Bone marrow (tissue), 2 donors: ENCODE results near the gene HAO1.

Experiments used
- DNase-seq, 2 donors: peaks; one replicate each; lab custom pipeline; 2025; lab: John Stamatoyannopoulos, UW

HAO1 gene

DNA sequence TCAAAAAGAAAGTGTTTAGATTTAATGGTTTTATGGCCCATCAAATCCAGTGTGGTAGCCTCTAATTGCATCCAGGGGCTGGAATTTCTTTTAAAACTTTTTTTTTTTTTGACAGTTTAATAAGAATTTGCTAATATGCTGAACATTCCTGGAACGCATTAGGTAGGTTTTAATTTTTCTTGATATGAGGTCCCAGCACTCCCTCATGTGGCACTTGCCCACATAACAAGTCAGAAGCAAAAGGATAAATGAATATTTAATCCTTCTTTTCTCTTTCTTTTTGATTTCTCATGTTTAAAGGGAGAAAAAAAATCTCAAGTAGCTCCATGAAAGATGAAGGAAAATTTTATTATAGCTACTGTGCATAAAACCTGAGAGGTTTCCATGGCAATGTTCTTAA lies 13.5 kb downstream of the HAO1 start:
- no peak for DNase-seq

DNA sequence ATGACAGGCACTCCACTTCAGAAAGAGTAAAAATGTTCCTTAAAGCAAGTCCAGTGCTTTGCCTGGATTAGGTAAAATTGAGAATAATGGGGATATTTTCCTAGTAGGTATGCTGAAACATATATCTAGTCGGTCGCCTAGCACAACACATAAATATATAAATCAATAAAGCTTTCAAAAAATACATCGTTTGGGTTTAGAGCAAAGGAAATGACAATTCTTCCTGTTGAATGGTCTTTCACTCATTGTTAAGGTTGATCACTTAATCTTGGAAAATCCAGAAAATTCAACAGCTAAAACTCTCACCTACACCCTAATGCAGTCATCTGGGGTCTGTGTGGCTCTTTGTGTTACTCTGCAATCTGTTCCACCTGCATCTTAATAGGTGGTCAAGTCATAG lies 13.9 kb downstream of the HAO1 start:
- DNase-seq: no peak

DNA sequence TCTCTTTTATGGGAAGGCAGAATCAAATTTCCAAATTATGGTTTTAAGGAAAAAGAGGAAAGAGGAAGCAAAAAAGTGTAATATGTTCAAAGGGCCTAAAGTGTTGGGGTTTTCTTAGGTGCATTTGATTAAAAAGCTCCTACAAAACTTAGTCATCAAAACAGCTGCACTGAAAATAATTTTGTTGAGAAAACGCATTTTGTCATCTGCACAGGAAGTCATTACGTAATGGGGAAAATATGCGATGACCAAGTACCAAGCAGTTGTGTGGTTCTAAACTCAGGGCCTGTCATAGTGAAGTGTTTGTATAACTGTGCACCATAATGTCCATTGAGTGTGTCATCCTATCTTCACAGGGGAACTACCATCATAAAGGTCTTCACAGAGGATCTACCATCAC lies 15.6 kb downstream of the HAO1 start:
- DNase-seq: no peak

DNA sequence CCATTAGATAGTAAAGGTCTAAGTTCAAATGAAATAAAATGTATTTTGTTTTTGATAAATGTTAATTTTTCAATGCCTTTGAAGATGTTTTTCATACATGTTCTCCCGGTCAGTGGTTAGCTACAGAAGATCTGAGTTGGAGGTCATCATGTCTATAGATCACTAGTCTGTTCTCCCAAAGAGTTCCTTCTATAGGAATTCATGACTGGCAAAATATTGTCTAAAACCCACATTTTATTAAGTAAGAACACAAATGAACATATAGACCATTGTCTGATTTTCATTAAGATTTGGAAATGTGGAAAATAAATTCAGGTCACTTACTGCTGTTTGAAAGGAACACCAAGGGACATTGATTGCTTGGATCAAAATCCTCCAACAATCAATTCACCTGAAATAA lies 23.6 kb downstream of the HAO1 start:
- no peak for DNase-seq

DNA sequence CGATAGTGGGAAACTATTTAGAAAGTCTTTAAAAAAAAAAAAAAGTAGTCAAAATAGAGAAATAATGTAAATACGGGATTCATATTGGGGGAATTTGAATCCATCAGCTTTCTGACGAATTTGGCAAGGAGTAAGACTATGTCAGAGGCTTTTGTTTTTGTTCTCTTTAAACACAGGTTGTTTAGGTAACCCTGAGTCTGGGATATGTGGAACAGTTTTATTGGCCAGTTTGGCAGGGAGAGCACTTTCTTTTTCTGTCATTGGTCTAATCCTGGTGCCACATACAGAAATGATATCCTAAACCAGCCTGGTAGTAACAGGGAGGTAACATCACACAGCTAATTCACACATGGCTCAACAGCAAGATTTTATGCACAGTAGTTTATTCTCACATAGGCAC lies 27.7 kb downstream of the HAO1 start:
- no peak for DNase-seq

DNA sequence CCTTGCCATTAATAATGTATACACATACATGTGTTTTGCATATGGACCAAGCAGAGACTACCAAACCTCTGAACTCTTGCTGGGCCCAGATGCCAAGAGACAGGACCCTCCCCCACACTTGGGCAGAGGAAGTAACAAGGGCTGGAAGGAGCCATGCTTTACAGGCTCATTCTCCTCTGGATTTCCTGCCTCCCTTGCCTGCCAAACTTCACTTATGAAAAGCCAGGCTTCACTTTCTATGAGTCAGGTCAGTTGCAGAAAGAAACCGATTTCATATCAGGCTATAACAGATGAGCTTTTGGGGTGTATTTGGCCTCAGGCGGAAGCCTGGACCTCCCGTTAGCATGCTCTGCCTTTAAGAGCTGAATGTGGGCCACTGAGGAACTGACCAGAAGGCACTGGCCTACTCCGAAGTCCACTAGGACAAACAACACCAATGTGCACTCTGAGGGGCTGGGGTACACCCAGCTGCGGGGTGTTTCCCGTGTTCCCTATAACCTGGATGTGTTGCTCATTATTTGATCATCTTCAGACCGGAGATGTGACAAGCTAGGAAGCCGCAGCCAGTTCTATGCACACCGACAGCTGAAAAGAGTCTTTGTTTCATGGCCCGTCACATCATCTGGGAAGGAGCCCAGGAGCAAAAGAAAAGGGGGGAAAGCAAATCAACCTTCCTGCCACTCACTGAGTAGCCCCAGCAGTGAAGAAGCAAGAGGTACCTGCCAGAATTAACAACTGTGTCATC lies 28.5 kb downstream of the HAO1 start:
- DNase-seq: no peak

DNA sequence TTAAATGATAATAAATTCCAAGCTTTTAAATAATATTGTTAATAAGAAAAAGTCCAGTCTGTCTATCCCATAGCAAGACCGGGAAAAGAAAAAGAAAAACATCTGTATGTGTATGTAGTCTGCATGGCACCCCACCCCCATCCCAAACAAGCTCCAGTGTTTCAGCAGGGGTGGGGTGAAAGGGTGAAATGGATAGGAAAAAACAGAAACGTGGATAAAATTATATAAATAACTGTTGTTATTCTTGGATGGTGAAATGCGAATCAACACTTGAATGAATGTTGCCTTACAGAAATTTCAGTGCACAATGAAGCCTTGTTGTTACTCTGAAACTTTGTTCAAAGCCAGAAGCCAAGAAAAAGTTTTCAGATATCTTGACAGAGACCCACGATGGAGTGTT lies 31.4 kb downstream of the HAO1 start:
- DNase-seq: no peak

DNA sequence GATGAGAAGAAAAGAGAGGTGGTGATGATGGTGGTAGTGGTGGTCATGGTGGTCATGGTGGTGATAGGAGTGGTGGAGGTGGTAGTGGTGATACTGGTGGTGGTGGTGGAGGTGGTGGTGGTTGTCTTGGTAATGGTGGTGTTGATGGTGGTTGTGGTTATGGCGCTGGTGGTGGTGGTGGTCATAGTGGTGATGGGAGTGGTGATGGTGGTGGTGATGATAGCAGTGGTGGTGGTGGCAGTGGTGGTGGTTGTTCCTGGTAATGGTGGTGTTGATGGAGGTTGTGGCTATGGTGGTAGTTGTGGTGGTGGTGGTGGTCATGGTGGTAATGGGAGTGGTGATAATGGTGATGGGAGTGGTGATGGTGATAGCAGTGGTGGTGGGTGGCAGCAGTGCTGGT lies 36.8 kb downstream of the HAO1 start:
- DNase-seq: no peak

DNA sequence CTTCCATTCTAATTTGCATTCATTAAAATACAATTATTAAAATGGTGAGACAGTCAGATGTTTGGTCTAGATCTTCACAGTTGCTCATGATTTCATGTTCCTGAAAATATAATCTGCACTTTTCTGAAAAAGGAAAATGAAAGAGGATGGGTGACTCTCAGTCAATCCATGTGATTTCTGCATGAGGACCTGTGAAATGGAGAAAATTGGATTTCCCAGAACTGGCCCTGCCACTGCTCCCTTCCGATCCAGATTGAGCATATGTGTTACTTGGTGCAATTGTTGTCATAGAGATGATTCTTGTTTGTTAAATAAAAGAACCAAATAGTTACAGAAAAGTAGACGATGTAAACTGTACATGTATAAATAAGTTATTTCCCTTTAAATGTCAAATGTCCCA lies 37.4 kb downstream of the HAO1 start:
- DNase-seq: no peak

DNA sequence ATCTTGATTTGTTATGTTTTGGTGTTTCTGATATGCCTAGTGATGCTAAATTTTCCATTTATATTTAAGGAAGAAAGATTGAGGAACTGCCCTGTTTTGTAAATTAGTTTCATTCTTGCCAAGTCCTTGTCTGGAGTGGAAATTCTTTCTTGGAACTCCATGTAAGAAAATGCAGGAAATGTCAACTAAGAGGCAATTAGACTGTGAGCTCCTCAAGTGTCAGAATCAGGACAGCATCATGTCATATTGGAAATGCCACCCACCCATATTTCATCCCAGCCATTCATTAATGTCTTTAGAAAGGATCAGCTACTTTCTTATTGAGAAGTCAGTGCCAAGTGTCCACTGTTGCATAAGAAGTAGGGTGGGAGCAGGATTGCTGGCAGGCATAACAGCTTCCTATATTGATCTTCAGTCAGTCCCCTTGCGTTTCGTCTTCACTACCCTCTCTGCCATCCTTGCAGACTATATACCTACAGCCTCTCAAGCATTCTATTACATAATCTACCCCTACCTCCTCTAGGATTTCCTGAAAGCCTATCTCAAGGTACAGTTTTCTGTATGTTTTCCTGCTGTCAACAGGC lies 42.4 kb downstream of the HAO1 start:
- no peak for DNase-seq

DNA sequence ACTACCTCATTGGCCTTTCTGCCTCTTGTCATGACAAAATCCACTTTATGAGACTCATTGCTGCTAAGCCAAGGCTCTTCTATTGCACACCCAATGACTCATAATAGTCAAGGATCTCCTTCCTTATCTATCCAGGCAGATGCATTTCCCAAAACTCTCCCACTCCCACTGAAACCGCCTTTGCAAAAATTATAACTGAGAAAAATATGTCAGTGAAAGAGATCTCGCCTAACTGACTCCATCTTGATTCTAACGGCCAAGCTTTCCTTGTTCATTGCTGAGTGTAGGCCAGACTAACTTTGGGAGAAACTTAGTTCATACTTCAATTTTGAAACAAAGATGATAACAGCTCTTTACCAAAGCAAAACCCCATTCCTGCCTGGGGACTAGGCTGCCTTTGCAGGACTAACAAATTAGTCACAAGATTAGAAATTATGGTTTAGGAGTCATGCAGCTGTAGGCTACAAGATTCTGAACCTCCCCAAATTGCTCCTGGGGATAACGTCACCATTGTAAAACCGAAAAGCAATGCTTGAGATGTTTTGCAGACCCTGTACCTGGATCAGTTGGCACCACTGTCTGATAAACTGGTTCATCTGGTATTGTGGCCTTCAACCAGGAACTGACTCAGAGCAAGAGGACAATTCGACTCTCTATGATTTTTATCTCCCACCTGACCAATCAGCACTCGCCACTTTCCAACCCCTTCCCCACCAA lies 47.1 kb downstream of the HAO1 start:
- DNase-seq: no peak

DNA sequence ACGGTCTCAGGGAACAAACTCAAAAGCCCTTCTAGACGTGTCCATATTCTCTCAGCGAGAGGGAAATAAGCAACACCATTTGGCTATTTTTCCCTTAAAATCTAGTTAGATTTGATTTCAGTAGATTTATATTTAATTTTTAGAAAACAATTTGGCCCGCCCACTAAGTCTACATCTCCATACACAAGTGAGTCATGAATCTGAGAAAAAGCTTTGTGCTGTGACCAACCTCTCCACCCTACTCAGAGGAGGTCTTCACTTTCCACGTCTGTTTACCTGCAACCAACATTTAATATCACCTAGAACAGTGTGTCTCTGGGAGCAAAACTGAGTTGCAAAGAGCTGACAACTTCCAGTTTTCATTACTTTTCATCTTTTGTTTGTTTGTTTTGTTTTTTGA lies 48.6 kb downstream of the HAO1 start:
- no peak for DNase-seq

DNA sequence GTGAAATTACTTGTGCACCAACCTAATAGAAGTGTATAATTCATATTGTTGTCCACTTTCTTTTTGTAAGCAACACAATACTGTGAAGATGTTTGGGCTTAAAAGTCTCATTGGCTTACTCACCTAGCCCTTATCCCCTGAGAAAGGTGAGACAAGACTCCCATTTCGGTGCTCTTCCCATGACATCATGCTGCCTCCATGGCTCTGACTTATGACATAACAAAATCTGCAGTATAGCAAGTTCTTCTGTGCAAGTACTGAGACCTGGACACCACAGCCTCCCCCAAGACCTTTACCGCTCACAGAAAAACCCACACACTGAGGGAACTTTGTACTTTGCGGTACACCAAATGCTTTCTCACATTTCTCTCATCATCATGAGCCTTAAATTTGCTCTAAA lies 50.5 kb downstream of the HAO1 start:
- no peak for DNase-seq

DNA sequence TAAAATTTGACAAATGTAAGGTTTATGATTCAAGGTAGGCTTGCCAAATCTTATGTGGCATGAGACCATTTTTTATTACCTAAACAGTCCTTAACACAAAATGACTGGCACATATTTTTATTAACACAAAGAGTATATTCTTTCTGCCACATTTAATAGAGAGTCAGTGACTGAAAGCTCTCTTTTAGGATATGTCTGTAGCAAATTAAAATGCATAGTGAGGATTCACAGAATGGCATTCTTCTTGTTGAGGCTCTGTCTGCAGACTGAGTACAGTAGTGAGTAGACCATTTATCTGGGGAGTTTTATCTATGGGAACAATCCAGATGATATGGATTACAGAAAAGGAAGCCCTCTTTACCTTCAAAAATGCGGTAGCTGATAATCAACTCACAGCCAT lies 56.5 kb downstream of the HAO1 start:
- DNase-seq: no peak

DNA sequence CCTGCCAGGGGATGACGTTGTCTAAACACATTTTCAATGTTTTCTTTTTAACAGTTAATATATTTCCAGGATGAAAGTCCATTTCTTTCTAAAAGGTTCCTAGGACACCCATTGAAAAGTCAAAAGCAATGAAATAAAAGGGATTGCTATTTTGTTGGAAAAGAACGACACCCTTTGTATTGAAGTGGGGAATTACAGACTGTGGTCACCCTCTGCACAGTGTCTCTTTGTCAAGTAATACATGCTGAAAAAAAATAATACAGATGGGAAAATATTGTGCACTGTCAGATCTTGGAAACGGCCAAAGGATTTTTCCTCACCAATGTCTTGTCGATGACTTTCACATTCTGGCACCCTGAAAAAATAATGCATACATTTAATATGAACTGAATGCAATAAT lies 56.9 kb downstream of the HAO1 start:
- DNase-seq: no peak

DNA sequence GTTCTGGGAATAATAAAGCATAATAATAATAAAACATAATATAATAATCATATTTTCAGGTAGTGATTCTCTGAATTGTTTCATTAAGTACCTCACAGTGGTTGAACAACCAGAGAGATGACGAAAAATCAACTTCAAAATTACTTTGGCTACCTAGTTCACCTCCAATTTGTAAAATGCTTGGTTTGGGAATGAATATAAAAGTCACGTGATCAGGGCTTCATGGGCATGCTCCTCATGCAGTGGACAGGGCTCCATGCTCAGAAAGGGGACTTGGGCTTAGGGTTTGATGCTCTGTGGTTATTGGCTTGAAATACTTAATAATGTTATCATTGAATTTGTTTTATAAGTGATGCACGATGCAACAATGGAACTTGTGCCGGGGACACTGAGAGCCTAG lies 58.2 kb downstream of the HAO1 start:
- DNase-seq: no peak

DNA sequence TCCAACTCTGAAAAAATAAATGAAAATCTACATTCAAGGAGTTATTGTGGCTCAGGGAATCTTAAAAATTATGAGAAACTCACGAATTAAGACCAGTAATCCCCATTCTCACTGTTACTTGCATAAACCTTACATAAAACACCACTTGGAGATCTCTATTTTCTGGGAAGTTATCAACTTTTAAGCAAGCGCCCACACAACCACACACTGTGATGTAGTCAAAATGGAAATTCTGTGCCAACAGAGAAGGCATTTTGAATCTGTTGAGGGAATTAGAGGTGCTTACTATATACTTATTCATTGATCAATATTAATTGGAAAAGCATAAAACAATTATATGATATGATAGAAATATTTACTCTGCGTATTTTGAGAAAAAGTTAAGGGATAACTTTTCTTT lies 58.7 kb downstream of the HAO1 start:
- DNase-seq: no peak

DNA sequence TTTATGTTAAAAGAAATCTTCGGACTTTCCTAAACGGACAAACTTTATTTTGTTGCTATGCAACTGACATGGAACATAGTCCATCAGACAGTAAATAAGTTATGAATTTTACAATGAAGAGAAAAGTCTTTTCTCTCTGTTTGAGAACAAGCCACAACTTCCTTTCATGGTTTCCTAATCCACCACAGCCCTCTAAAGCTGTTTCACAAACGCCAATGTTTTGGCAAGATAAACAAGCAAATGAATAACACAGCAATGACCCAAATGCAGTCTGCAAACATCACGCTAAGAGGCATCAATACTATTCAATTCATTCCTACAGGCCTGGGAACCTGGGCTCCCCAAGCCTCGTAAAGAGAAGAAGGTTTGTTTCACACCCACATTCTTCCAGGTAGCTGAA lies 60.4 kb downstream of the HAO1 start:
- no peak for DNase-seq

DNA sequence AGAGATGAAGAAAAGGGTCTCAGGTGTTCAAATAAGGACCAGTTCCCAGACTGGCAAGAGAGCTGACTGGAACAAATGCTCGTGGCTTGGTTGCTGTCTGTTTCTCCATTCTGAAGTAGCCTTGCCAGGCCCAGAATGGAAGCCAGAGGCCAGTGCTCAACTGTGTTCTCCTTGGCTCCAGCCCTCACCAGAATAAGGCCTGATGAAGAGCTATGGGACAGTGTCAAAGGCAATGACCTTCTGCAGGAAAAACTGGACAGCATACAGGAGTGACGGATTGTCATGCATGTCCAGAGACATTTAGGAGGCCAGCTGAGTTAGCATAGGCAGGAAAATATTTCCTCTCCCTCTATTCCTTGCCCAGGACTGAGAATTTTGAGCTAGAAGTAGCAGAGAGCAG lies 72.2 kb downstream of the HAO1 start:
- no peak for DNase-seq

DNA sequence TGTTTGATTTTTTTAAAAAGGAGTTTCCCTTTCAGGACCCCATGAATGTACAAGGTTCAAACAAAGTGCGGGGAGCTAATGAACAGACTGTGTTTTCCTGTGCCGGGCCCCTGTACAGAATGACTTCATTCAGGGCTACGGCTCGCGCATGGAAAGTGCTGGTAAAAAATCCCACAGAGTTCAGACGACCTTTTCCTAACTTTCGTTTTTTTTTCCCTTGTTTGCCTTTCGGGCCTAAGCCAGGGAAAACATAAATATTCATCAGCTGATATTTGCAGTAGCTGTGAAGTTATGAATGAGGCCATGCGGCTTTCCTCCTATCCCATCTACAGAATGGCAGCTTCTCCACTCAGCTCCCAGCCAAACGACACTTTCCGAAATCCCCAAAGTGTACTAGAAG lies 74.0 kb downstream of the HAO1 start:
- no peak for DNase-seq

DNA sequence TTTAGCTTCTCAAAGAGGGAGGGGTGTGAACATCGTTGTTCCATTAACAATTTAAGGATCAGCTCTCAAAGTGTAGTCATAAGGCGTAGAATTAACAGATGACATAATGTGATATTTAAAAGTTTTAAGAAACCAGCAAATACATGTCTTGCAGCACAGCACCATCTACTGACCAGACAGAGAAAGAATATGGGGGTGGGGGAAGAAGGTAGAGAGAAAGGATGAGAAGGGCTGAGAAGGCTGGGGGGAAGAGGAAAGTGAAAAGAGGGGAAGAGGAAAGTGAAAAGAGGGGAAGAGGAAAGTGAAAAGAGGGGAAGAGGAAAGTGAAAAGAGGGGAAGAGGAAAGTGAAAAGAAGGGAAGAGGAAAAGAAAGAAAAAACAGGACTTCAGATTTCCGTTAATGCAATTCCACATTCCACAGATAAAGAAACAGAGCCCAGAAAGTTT lies 80.9 kb downstream of the HAO1 start:
- DNase-seq: peak in 1 of 2 donors; percentile 7

DNA sequence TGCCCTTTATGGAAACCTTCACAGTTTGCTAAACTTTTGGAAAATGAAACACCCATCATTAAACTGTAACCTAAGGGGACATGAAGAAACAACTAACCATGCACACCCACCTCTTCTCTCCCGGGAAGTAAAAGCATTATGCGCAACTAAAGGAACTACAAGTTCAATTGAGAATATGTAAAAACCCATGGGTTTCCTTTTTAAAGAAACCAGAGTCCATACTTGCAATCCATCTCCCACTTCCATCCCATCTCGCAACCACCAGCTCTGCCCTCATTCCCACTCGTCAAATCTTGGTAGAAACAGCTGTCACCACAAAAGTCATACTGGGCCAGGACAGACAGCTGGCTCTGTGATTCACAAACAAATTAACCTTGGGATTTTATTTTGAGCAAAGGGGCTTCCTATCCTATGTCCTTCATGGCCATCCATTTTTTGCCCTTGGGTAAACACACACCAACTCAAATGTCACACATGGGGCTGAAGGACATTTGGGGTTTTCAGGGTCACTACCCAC lies 81.5 kb downstream of the HAO1 start:
- no peak for DNase-seq

DNA sequence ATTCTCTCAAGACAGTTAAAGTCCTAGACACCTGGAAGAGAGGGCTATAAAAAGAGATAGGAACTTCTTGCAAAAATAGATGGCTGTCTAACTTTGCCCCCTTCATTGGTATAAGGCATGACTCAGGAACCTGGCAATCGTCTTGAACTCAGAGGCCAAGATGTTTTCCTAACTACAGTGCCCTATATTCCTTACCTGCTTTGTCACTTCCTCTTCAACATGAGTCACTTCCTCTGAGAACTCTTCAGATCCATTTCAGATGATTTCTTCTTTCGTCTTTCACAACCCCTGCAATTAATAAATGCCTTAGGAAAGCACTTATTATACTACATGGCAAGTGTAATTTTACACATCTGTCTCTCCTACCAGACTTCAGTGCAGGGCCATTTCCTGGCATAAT lies 83.5 kb downstream of the HAO1 start:
- peak in 1 of 2 donors; percentile 22 for DNase-seq
